Fibroblast of the aortic adventitia (primary cell): ENCODE measurements around the gene OR52E6. TPM values are rescaled to one million over a fixed set of nuclear protein-coding genes. Genes with fewer than 3 reads are reported as not detected.

Source experiments
- DNase-seq: peaks from one replicate; pipeline ENCODE4 v3.0.0-alpha.2; 2010; ENCODE audit warnings: low read depth
- H3K4me3 ChIP-seq: 2 replicates; pipeline ENCODE4 v1.5.1; 2011; ENCODE audit warnings: low read depth, mild to moderate bottlenecking, control low read depth, low read length, moderate library complexity
- CTCF ChIP-seq: IDR thresholded peaks from 2 replicates; pipeline ENCODE4 v1.5.1; 2011; ENCODE audit warnings: mild to moderate bottlenecking, low read length, control low read depth, inconsistent platforms; ENCODE audit not compliant: insufficient read depth
- total RNA-seq: library from RNA; depleted of rRNA; stranded (reverse); fragments of >200 nt; gene quantifications from 2 replicates; pipeline ENCODE4 v1.2.3, GENCODE V29; 2012; ENCODE audit warnings: low replicate concordance

OR52E6 gene
- not detected in 2 replicates for total RNA-seq

- DNase-seq, result no peak
- H3K4me3 ChIP-seq, result no peak within 1 kb of the TSS
- no peak for TF ChIP-seq CTCF
Measured at GRCh38 chr11:5841797-5842196, at the start of gene OR52E6. Gene OR52E6, minus strand, starts transcription at chr11:5841897. Its CDS starts 0 bp downstream, at chr11:5841897.

DNA sequence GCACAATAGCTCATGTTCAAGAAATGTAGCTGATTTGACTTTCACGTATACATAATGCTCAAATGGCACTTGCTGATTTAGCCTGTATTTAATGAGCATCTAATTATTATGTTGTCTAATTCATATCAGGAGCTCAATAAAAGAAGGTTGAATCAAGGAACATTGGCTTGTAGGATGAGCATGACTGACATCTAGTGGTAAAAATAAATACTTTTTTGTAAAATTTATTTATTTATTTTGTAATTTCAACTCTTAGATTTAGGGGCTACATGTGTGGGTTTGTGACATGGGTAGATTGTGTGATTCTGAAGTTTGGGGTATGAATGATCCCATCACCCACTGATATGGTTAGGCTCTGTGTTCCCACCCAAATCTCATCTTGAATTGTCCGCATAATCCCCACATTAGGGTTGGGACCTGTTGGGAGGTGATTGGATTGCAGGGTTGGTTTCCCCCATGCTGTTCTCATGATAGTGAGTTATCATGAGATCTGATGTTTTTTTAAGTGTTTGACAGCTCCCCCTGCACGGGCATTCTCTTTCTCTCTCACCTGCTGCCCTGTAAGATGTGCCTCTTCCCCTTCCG lies 49.6 kb upstream of the OR52E6 start:
- TF ChIP-seq CTCF, result peak; percentile 49
- no peak overlapping the region for H3K4me3 ChIP-seq
- DNase-seq, result peak; percentile 33

DNA sequence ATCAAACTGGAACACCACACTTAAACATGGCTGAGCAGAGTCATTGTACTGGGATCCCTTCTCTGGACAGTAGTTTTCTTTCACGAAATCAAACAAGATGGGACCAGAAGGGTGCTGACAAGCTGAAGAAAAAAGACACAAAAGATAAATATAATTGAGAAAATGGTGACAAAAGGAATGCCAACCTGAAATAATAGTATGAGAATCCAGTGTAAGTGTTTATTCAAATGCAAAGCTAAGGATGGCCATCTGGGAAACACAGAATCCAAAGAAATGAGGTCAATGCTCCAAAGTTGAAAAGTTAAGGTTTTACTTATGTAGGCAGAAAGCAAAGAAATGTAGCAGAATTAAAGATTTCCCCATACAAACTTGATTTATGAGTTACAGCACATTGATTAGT lies 46.0 kb upstream of the OR52E6 start:
- no peak for DNase-seq
- H3K4me3 ChIP-seq, result no peak overlapping the region
- no peak for TF ChIP-seq CTCF

DNA sequence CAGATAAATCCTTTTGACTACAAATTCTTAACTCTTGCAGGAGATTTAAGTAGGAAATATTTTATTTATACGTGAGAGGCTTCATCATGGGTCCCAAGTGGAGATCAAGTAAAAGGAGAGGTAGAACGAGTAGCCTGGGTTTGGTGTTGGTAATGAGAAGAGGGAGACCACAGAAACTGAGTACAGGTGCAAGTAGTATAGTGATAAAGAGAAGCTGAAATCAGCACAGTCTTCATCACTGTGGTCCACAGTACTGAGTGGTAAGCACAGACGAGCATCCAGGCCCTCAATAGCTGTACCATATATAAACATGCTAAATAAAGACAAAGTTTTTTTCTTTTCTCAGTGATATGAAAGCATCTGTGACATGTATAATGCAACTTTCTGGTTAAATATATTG lies 45.5 kb upstream of the OR52E6 start:
- TF ChIP-seq CTCF, result no peak
- H3K4me3 ChIP-seq, result no peak overlapping the region
- no peak for DNase-seq

GRCh38 chr11:5881756-5882155 lies 40.1 kb upstream of the OR52E6 start:
- no peak for DNase-seq
- TF ChIP-seq CTCF, result no peak
- no peak overlapping the region for H3K4me3 ChIP-seq

DNA sequence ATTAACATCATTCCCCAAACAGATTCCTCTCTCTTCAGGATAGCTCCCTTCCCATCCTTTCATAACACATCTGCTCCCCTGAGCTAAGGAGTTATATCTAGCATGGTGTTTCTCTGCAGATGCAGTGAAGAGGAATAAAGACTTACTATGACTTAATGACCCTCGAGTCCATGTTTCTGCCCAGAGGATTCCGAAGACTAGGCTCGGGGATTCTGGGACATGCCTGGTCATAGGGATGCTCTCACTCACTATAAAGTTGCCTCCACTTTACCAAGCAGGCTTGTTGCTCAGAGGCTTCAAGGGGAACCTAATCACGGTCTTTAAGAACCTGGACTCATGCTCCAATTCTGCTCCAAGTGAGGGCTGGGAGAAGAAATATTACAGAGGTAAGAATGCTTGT lies 38.6 kb upstream of the OR52E6 start, which contains the start of gene OR52E4:
OR52E4 (plus strand) TSS at position 301 of the 400 bp plus-strand sequence. CDS start 3,664 bp downstream, outside the sequence.
- DNase-seq, result no peak
- H3K4me3 ChIP-seq, result no peak within 1 kb of the TSS
- TF ChIP-seq CTCF, result no peak

GRCh38 chr11:5878564-5878963 lies 36.9 kb upstream of the OR52E6 start:
- no peak for DNase-seq
- TF ChIP-seq CTCF, result no peak
- no peak overlapping the region for H3K4me3 ChIP-seq
